ENCODE results near the gene TNFRSF1B. TPM values are rescaled to one million over a fixed set of nuclear protein-coding genes. Genes with fewer than 3 reads are reported as not detected.

Gene TNFRSF1B
- total and polyA plus RNA-seq, 2 of the 8 experiments (the other 6 are each of a cell fraction or from before 2014, with no cell fraction given) = 1.7 to 2.9 TPM

- no peak for TF ChIP-seq SRF (IDR thresholded peaks at IDR 0.05; ENCODE audit: low read depth, low read length)
Observed at GRCh38 chr1:12136916-12137610, 29.7 kb upstream of the TNFRSF1B start (continued).

Measured in H1 (cell line).